Upper lobe of right lung (tissue), 1 donor: Measurements from ENCODE around the gene CDC42BPA. TPM values are rescaled to one million over a fixed set of nuclear protein-coding genes. Genes with fewer than 3 reads are reported as not detected.
"Not testable (repeated sequence)": the region's sequence is repeated elsewhere in the genome, so short reads cannot be mapped to it uniquely, and the experiment has no call there.

Source experiments
- ATAC-seq: fragments of 200-7000 bp; cut with Tn5 transposase; one replicate; pipeline ENCODE4 v1.9.1; 2020; ENCODE audit warnings: mild to moderate bottlenecking, moderate library complexity
- DNase-seq: peaks from one replicate; pipeline ENCODE4 v3.0.0-alpha.2; 2020
- H3K27ac ChIP-seq: fragments of 200-600 bp; one replicate; pipeline ENCODE4 v1.8.0; 2022
- H3K27me3 ChIP-seq: fragments of 200-600 bp; one replicate; pipeline ENCODE4 v1.8.0; 2022; ENCODE audit warnings: mild to moderate bottlenecking
- H3K36me3 ChIP-seq: fragments of 200-600 bp; one replicate; pipeline ENCODE4 v1.8.0; 2022
- H3K4me1 ChIP-seq: fragments of 200-600 bp; one replicate; pipeline ENCODE4 v1.8.0; 2022
- H3K4me3 ChIP-seq: fragments of 200-600 bp; one replicate; pipeline ENCODE4 v1.8.0; 2022; ENCODE audit warnings: mild to moderate bottlenecking
- H3K9me3 ChIP-seq: fragments of 200-600 bp; one replicate; pipeline ENCODE4 v1.8.0; 2022
- CTCF ChIP-seq: fragments of 200-600 bp; IDR thresholded peaks from one replicate; pipeline ENCODE4 v1.8.0; 2022; ENCODE audit warnings: antibody characterized with exemption
- intact Hi-C: fragments of 100-400 bp; cut with DNase I; formaldehyde crosslinking; loops from one replicate; pipeline ENCODE4 v1.11.0; 2022
- total RNA-seq: library from RNA; stranded (reverse); fragmentation: NEBNext Ultra II Directional; extraction: Animal tissue kit (Norgen Biotek cat#: 25700); gene quantifications from one replicate; pipeline ENCODE4 v1.2.1, GENCODE V29; 2021
- donor health status: DM: no; HTN: yes; CAD: no; lungs with severe emphysema.

Gene CDC42BPA
- total RNA-seq, 1 donor from 2014 or later = 41.8 TPM

- H3K4me1 ChIP-seq = peaks cover 7% of the 10 kb centered on the region
- DNase-seq = no peak
- H3K27ac ChIP-seq = no peak overlapping the region
- ATAC-seq = no peak
- no peaks in the 10 kb centered on the region for H3K9me3 ChIP-seq
- TF ChIP-seq CTCF = no peak
- no peak overlapping the region for H3K4me3 ChIP-seq
- H3K36me3 ChIP-seq = no peaks in the 10 kb centered on the region
- intact Hi-C loops = no loop called here
- no peaks in the 10 kb centered on the region for H3K27me3 ChIP-seq
These were observed 24.9 kb upstream of the CDC42BPA start for GRCh38 chr1:227343206-227343605.

- no peaks in the 10 kb centered on the region for H3K36me3 ChIP-seq
- intact Hi-C loops = no loop called here
- no peak for DNase-seq
These were observed 24.0 kb upstream of the CDC42BPA start for GRCh38 chr1:227342075-227342829.

GRCh38 chr1:227336136-227336535 is 17.8 kb upstream of the CDC42BPA start:
- intact Hi-C loops, H3K36me3 ChIP-seq, H3K9me3 ChIP-seq, H3K27ac ChIP-seq, ATAC-seq, H3K4me3 ChIP-seq, H3K27me3 ChIP-seq, DNase-seq, H3K4me1 ChIP-seq: not testable (repeated sequence)

More at GRCh38 chr1:227342075-227342829, 24.0 kb upstream of the CDC42BPA start:
- no peaks in the 10 kb centered on the region for H3K9me3 ChIP-seq
- H3K27me3 ChIP-seq = no peaks in the 10 kb centered on the region
- ATAC-seq = no peak
- no peak overlapping the region for H3K4me3 ChIP-seq
- no peak for TF ChIP-seq CTCF
- no peak overlapping the region for H3K27ac ChIP-seq
- H3K4me1 ChIP-seq = peaks cover 7% of the 10 kb centered on the region

GRCh38 chr1:227335242-227336020 is 17.1 kb upstream of the CDC42BPA start:
- ATAC-seq (no peak), DNase-seq (no peak)
- H3K27me3 ChIP-seq = no peaks in the 10 kb centered on the region
- H3K4me3 ChIP-seq = no peak overlapping the region
- no peak overlapping the region for H3K27ac ChIP-seq
- no peaks in the 10 kb centered on the region for H3K9me3 ChIP-seq
- H3K4me1 ChIP-seq = no peaks in the 10 kb centered on the region
- H3K36me3 ChIP-seq = no peaks in the 10 kb centered on the region
- intact Hi-C loops = no loop called here
- TF ChIP-seq CTCF = no peak

GRCh38 chr1:227333423-227333822 is 15.1 kb upstream of the CDC42BPA start:
- Histone ChIP-seq H3K27me3 (no peaks in the 10 kb centered on the region), H3K27ac (no peak overlapping the region), H3K36me3 (no peaks in the 10 kb centered on the region), H3K4me1 (no peaks in the 10 kb centered on the region), H3K9me3 (no peaks in the 10 kb centered on the region), H3K4me3 (no peak overlapping the region)
- no peak for TF ChIP-seq CTCF
- intact Hi-C loops = no loop called here
- DNase-seq (no peak), ATAC-seq (no peak)
